Vagina (tissue), 2 donors: ENCODE measurements around the gene ABCA6. TPM values are rescaled to one million over a fixed set of nuclear protein-coding genes. Genes with fewer than 3 reads are reported as not detected.

Experiments
- DNase-seq, 2 donors: peaks; one replicate each; pipeline ENCODE4 v3.0.0-alpha.2; 2017; ENCODE audit errors: extremely low spot score in 2 of 2
- H3K27ac ChIP-seq: fragments of 200-600 bp; sonication (generic); one replicate; pipeline ENCODE4 v1.5.1; 2019
- H3K27me3 ChIP-seq: fragments of 200-600 bp; sonication (generic); one replicate; pipeline ENCODE4 v1.5.1; 2019
- H3K36me3 ChIP-seq, 2 donors: fragments of 200-600 bp; sonication (generic); one replicate each; pipeline ENCODE4 v1.5.1; 2017 to 2019
- H3K4me1 ChIP-seq: fragments of 200-600 bp; sonication (generic); one replicate; pipeline ENCODE4 v1.5.1; 2019
- H3K4me3 ChIP-seq, 2 donors: fragments of 200-600 bp; sonication (generic); 1 replicate in 1 of 2; 2 replicates in 1 of 2; pipeline ENCODE4 v1.5.1; 2016 to 2019
- H3K9me3 ChIP-seq: fragments of 200-600 bp; sonication (generic); one replicate; pipeline ENCODE4 v1.5.1; 2019
- CTCF ChIP-seq, 3 experiments: fragments of 450-650 bp in 2 of 3; fragments of 200-600 bp in 1 of 3; sonication (generic) in 1 of 3; IDR thresholded peaks; one replicate each; pipeline ENCODE4 v1.5.1; 2017 to 2019; ENCODE audit warnings: antibody characterized with exemption in 3 of 3, mild to moderate bottlenecking in 2 of 3, moderate library complexity in 2 of 3
- POLR2A ChIP-seq, 2 donors: fragments of 450-650 bp; IDR thresholded peaks; one replicate each; pipeline ENCODE4 v1.6.1; 2017; ENCODE audit warnings: antibody characterized with exemption in 2 of 2, mild to moderate bottlenecking in 2 of 2, moderate library complexity in 2 of 2
- POLR2AphosphoS5 ChIP-seq, 2 donors: sonication (generic); formaldehyde crosslinking; IDR thresholded peaks; one replicate each; pipeline ENCODE4 v1.9.0; 2017; ENCODE audit warnings: antibody characterized with exemption in 2 of 2, mild to moderate bottlenecking in 2 of 2, low read depth in 1 of 2; ENCODE audit not compliant: insufficient read depth in 1 of 2
- intact Hi-C: fragments of 100-400 bp; cut with DNase I; formaldehyde crosslinking; loops from one replicate; pipeline ENCODE4 v1.15.1; 2023
- total RNA-seq: library from RNA; depleted of rRNA; stranded (reverse); fragments of >200 nt; gene quantifications from one replicate; pipeline ENCODE4 v1.2.3, GENCODE V29; 2016

The ABCA6 gene
- total RNA-seq, 1 donor from 2014 or later, result 73.2 TPM

GRCh38 chr17:69117855-69118784 lies 23.6 kb downstream of the ABCA6 start:
- H3K4me3 ChIP-seq, result no peak overlapping the region
- H3K36me3 ChIP-seq, result peaks cover 0 to 7% of the 10 kb centered on the region in 2 donors
- no peak overlapping the region for H3K27ac ChIP-seq
- DNase-seq, result no peak
- intact Hi-C loops, result no loop called here
- H3K9me3 ChIP-seq, result no peaks in the 10 kb centered on the region
- H3K27me3 ChIP-seq, result no peaks in the 10 kb centered on the region
- H3K4me1 ChIP-seq, result no peaks in the 10 kb centered on the region
- TF ChIP-seq CTCF (IDR thresholded peaks at IDR 0.05) (no peak), POLR2AphosphoS5 (IDR thresholded peaks at IDR 0.05; ENCODE audit: insufficient read depth in 1 of 2, low read depth in 1 of 2) (no peak), POLR2A (IDR thresholded peaks at IDR 0.05) (no peak)

GRCh38 chr17:69111794-69112193 lies 29.9 kb downstream of the ABCA6 start:
- Histone ChIP-seq H3K4me1 (no peaks in the 10 kb centered on the region), H3K27me3 (no peaks in the 10 kb centered on the region), H3K36me3 (peaks cover 0 to 18% of the 10 kb centered on the region in 2 donors), H3K27ac (no peak overlapping the region), H3K9me3 (no peaks in the 10 kb centered on the region), H3K4me3 (no peak overlapping the region)
- DNase-seq, result no peak
- TF ChIP-seq POLR2AphosphoS5 (IDR thresholded peaks at IDR 0.05; ENCODE audit: insufficient read depth in 1 of 2, low read depth in 1 of 2), result no peak
- TF ChIP-seq CTCF (IDR thresholded peaks at IDR 0.05), result no peak
- TF ChIP-seq POLR2A (IDR thresholded peaks at IDR 0.05), result no peak
- intact Hi-C loops, result no loop called here

GRCh38 chr17:69105907-69106730 lies 35.6 kb downstream of the ABCA6 start:
- no peak overlapping the region for H3K4me3 ChIP-seq
- H3K27ac ChIP-seq, result no peak overlapping the region
- H3K4me1 ChIP-seq, result no peaks in the 10 kb centered on the region
- no peaks in the 10 kb centered on the region for H3K27me3 ChIP-seq
- TF ChIP-seq CTCF (IDR thresholded peaks at IDR 0.05), result no peak
- TF ChIP-seq POLR2A (IDR thresholded peaks at IDR 0.05), result no peak
- no peak for TF ChIP-seq POLR2AphosphoS5 (IDR thresholded peaks at IDR 0.05; ENCODE audit: insufficient read depth in 1 of 2, low read depth in 1 of 2)
- no peak for DNase-seq
- peaks cover 0 to 8% of the 10 kb centered on the region in 2 donors for H3K36me3 ChIP-seq
- no peaks in the 10 kb centered on the region for H3K9me3 ChIP-seq
- intact Hi-C loops, result no loop called here

- H3K9me3 ChIP-seq, result no peaks in the 10 kb centered on the region
- TF ChIP-seq CTCF (IDR thresholded peaks at IDR 0.05) (no peak), POLR2AphosphoS5 (IDR thresholded peaks at IDR 0.05; ENCODE audit: insufficient read depth in 1 of 2, low read depth in 1 of 2) (no peak), POLR2A (IDR thresholded peaks at IDR 0.05) (no peak)
- no peak for DNase-seq
- intact Hi-C loops, result no loop called here
- H3K27me3 ChIP-seq, result no peaks in the 10 kb centered on the region
- H3K4me1 ChIP-seq, result no peaks in the 10 kb centered on the region
- H3K27ac ChIP-seq, result no peak overlapping the region
- peaks cover 0 to 9% of the 10 kb centered on the region in 2 donors for H3K36me3 ChIP-seq
- H3K4me3 ChIP-seq, result no peak overlapping the region
Observed at GRCh38 chr17:69103557-69104233, 38.0 kb downstream of the ABCA6 start.
